ENCODE results near the gene TECPR2.
"Not testable (repeated sequence)": the region's sequence is repeated elsewhere in the genome, so short reads cannot be mapped to it uniquely, and the experiment has no call there.

The TECPR2 gene

GRCh38 chr14:102362545-102363181 lies at the start of gene TECPR2, which contains the start of gene CINP:
Gene TECPR2, plus strand, starts transcription at chr14:102362941. Its CDS starts 13,781 bp downstream, at chr14:102376722.
Gene CINP, minus strand, starts transcription at chr14:102362890. Its CDS starts 39 bp downstream, at chr14:102362851.
- DNase-seq = peak; percentile 87 to 98

DNA sequence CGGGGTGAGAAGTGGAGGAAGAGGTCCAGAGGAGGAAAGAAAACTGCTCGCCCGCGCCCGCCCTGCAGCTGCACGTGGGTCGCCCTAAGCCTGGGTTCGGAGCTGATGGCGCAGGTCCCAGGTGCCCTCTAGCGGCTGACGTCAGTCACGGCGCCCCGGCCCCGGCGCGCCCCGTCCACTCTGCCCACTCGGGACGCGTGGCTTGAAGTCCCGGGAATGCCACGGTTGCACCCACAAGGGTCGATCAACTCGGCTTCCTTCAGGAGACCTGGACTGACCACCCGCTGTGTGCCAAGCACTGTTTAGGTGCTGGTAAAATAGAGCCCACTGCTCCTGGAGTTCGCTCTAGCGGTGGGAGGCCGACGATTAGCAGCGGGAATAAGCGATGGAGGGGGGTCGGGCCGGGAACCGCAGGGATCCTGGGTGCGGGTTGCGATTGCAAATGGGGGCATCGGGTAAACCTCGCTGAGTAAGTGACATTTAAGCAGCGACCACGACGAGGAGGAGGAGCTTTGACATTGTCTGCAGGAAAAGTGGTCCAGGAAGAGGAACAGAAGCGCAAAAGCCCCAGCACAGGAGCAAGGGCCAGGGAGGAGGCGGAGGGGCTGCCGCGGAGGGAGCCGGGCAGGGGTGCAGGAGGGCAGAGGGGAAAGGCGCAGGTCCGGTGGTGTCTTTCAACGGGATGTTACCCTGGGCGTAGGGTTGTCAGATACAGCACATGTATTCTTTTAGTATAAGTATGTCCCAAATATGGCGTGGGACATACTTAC lies 48.3 kb upstream of the TECPR2 start:
- peak; percentile 32 to 92 for DNase-seq

DNA sequence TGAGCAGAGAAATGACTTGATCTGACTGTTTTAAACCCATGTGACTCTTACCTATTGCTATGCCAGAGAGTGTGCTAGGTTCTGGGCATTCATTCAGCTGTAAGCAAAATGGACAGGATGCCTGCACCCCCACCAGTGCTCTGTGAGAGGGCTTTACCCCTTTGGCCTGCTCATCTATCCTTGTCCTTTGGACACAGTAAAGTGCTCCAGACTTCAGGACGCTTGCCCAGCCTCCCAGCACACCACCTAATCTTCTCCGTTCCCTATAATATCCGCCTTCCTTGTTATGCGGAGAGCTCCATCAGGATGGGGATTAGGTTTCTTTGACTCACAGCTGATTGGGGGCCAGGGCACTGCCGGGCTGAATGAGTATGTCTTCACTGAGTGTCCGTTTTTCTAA lies 47.6 kb upstream of the TECPR2 start:
- no peak for DNase-seq

DNA sequence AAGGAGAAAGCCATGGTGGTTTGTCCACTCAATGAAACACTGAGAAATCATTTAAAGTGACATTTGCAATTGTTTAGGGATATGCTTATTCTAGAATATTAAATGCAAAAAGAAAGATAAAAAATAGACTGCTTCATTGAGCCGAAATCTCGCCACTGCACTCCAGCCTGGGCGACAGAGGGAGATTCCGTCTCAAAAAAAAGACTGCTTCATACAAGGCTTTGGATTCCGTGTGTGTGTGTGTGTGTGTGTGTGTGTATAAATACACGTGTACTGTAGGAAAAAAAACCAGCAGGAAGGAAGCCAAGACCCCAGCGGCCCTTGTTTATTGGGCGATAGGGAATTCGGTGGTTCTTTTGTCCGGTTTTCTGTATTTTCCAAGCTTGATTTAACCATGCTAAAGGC lies 46.4 kb upstream of the TECPR2 start:
- DNase-seq = peak; percentile 51 to 58

GRCh38 chr14:102316743-102317563 lies 45.8 kb upstream of the TECPR2 start:
- peak; percentile 87 to 92 for DNase-seq

DNA sequence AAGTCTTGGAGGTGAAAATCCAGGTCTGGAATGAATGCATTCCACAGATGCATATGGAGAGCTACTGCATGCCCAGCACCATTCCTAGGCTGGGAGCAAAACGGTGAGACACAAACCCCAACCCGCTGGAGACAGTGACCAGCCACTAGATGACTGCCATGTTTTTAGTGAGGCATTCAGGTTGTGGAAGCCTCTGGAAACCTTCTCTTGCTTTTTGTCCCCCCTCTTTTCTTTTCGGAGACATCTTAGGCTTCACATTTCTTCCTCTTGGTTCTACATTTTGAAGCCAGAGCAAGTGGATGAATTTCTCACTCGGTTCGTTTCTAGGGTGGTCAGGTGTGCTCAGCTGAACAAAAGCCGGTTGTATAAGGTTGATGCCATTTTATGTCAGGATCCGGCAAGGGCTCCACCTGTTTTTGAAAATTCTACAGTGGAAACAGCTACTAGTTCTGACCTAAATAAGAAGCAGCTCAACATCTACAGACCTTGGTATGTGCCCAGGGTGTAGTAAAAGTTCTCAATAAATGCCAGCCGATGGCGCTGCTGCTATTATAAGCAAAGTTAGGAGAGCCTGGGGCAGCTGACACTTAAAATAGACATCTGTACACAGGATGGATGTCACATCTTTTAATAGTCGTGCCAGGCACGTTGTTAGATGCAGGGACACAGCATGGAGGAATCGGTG lies 45.0 kb upstream of the TECPR2 start:
- peak; percentile 37 to 72 for DNase-seq

DNA sequence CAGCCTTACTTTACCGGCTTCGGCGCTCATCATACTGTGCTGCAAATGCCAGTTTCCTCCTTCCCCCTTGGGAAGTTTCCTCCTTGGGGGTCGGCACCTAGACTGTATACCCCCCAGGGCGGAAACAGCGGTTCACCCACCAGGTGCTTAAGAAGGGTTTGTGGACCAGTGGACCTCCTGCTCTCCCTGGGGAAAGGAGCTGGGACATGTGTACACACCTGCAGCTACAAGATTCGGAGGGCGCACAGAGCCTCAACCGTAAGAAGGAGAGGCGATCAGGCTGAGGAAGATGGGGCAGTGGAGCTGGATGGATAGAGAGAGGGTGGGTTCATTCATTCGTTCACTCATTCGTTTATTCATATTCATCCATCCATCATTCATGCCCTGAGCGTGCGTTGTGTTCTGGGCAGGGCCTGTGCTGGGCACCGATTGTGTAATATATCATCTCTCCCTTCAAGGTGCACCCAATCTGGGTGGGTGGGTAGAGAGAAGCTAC lies 43.9 kb upstream of the TECPR2 start:
- peak in 1 of 2 experiments; percentile 23 for DNase-seq

GRCh38 chr14:102319351-102320032 lies 43.2 kb upstream of the TECPR2 start, which contains the start of gene ZNF839:
Gene ZNF839, plus strand, starts transcription at chr14:102319746. Its CDS starts 20 bp downstream, at chr14:102319766.
- DNase-seq = peak; percentile 71 to 93

DNA sequence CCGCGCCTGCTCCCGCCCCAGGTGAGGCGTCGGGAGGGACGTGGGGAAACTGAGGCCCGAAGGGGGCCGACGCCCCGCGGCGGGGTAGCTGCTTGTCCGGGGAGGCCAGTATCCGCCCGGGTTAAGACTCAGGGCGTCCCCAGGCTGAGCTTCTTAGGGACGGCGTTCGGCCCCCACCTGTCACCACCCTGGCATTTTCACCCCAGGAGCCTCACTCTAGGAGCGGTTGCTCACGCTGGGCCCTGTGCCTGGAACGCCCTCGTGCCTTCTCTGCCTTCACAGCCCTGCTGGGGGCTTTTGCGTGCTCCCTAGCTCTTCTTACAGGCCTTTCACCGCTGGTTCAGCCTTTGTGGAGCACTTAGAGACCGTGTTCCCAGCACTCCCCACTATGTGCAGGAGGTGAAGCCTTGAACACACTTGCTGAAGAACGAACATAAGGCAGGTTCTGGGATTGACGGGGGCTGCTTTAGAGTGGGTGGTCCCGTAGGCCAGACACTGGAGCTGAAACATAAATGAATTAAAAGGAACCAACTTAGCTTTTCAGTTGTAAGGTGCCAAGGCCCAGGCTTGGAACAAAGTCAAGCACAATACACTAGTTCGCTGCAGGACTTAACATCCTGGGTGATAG lies 42.6 kb upstream of the TECPR2 start:
- peak in 1 of 2 experiments; percentile 38 for DNase-seq

- no peak for DNase-seq
These were observed 41.9 kb upstream of the TECPR2 start for GRCh38 chr14:102320671-102321455.

DNA sequence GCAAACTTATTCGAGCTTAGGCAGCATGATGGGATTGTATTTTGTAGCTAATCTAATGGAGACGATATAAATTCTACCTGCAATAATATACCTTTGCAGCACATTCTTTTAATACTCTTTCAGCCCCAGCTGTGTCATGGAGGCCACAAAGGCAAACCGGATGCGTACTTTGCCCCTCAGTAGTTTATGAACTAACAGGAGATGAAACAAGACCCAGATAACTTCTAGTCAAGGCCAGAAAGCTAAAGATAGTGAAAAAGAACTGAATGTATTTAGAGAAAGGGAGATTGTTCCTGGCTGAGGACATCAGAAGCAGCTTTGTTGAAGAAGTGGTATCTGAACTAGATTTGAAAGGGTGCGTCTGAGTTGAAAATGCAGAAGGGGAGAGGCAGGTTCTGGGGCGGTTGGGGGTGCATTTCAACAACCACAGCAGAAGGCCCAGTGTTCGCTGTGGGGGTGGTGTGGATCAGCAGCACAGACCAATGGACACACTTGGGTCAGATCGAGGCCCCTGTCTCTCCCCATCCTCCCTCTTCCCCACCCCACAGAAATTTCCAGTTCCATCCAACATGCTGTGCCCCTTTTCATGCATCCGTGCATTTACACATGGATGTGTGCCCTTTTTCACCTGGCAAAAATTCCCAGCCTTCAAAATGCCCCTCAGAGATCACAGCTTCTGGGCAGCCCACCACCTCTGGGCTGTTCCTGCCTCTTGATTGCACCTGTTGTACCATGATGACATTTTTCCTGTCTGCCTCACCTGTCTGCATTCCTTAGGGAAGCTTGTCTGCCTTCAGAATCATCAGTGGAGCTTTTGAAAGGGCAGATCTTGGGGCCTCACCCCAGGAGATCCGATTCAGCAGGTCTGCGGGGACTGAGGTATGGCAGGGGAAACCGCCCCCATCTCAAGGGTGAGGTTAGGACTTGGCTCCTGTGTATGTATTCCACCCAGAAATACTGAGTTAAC lies 41.0 kb upstream of the TECPR2 start:
- DNase-seq = no peak

DNA sequence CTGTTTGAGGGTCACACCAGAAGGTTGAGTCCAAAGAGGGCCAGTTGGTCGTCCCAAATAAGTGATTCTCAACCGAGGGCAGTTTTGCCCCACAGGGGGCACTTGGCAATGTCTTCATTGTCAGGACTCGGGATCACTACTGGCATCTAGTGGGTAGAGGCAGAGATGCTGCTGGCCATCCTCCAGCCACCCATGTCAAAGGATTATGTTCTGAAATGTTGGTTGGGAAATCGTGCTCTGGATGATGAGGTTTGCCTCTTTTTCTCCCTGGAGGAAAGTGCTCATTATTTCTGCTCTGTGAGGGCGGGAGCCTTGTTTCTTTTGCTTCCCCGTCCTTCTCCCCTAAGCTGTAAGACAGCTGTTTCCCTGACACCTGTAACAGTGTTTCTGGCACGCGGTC lies 39.6 kb upstream of the TECPR2 start:
- DNase-seq = peak; percentile 20 to 45

GRCh38 chr14:102325791-102326345 lies 36.9 kb upstream of the TECPR2 start:
- DNase-seq = no peak

- no peak for DNase-seq
These were observed 36.2 kb upstream of the TECPR2 start for GRCh38 chr14:102326583-102326982.

DNA sequence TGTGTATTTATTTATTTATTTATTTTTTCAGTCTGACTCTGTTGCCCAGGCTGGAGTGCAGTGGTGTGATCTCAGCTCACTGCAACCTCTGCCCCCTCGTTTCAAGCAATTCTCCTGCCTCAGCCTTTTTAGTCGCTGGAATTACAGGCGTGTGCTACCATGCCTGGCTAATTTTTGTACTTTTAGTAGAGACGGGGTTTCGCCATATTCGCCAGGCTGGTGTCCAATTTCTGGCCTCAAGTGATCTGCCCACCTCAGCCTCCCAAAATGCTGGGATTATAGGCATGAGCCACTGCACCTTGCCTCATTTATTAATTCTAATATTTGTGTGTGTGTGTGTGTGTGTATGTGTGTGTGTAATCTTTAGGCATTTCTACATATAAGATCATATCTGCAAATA lies 33.4 kb upstream of the TECPR2 start:
- not testable (repeated sequence) for DNase-seq

GRCh38 chr14:102330806-102331205 lies 31.9 kb upstream of the TECPR2 start:
- no peak for DNase-seq

- no peak for DNase-seq
These were observed 29.4 kb upstream of the TECPR2 start for GRCh38 chr14:102333390-102333789.

DNA sequence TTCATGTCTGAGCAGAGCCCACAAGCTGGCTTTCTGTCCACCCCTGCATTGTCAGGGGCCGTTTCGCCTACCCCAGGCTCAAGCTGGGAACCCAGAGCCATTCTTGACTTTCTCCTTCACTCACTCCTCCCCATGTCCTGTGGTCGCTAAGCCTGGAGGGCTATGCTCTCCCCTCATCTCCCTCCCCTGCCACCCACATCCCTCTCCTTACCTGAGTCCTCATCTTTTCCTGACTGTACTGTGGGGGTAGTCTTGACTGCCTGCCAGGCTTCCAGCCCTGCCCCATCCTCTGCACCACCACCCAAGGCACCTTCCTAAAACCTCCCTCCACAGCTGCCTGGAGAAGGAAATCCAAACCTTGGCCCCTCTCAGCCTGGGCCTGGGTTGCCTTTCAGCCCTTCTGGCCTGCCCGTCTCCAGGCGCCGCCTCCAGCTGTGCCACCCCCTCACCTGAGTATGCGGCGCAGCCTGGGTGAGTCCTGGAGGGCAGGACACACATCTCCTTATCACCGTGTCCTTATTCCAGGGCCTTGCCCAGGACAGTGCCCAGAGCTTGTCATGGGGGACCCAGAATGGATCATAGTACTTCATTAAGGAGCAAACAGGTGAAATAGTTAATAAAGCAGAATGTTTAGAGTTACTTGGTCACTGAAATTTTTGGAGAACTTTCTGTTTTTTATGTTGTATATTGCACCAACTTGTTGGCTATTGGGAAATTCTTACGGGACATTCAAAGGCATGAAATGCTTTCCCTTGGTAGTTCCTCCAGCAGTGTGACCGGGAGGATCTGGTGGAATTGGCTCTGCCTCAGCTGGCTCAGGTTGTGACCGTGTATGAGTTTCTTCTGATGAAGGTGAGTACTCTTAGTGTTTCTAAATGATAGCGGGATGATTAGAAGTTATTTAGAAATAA lies 28.7 kb upstream of the TECPR2 start:
- DNase-seq = no peak
